Right hindlimb (tissue), 1 donor: ENCODE results near the gene DYNLL2.
A peak's percentile ranks its signal among the peaks of the same experiment; 100 is the strongest.
"Not testable (repeated sequence)": the region's sequence is repeated elsewhere in the genome, so short reads cannot be mapped to it uniquely, and the experiment has no call there.

Experiments used
- DNase-seq: peaks from one replicate; pipeline ENCODE4 v3.0.0-alpha.2; 2018

Gene DYNLL2

GRCh38 chr17:58107306-58107705 lies 24.1 kb downstream of the DYNLL2 start:
- no peak for DNase-seq

- DNase-seq: no peak
These were observed 26.0 kb downstream of the DYNLL2 start for GRCh38 chr17:58109197-58109596.

GRCh38 chr17:58110012-58110411 lies 26.8 kb downstream of the DYNLL2 start:
- no peak for DNase-seq

DNA sequence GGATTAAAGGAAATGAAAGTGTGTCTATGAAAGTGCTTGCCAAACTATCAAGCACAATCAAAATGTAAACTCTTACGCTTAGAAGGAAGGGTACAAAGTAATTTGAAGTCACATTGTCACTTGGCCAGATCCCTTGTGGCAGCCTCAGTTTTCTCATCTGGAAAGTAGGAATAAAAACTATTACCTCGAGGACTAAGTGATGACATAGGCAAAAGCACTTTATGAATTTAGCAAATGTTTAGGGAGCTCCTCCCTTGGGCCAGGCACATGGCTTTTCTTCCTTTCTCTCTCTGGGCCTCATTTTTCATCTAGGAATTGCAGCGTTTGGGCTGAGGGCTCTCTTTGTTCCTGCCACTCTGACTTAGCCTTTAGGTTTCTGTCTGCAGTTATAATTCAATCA lies 28.5 kb downstream of the DYNLL2 start:
- no peak for DNase-seq

GRCh38 chr17:58112970-58113631 lies 29.9 kb downstream of the DYNLL2 start:
- peak; percentile 74 for DNase-seq

DNA sequence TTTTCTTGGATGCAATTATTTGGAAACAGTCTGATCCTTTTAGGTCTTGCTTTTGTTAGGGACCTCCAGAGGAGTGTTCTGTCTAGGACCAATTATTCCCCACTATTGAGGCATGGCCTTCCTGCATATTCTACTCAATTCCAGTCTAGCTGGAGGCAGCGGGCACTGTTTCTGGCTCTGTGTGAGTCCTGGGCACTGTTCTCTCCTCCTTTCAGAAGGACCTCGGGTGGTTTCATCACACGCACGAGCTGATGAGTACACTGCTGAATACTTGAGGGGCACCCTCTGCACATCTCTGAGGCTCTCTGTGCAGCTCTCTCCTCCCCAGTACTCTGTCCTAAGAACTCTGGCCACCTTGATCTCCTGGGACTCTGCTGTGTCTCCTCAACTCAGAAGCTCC lies 30.7 kb downstream of the DYNLL2 start:
- DNase-seq: no peak

DNA sequence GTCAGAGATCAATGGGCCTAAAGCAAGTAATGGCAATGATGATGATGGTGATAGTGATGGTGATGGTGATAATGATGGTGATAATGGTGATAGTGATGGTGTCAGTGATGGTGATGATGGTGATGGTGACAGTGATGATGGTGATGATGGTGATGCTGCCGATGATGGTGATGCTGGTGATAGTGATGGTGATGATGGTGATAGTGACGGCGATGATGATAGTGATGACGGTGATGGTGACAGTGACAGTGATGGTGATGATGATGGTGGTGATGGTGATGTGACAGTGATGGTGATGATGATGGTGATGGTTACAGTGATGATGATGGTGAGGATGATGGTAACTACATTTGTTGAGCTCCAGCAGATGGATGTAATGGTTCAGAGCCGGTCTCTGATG lies 34.2 kb downstream of the DYNLL2 start:
- DNase-seq: no peak

DNA sequence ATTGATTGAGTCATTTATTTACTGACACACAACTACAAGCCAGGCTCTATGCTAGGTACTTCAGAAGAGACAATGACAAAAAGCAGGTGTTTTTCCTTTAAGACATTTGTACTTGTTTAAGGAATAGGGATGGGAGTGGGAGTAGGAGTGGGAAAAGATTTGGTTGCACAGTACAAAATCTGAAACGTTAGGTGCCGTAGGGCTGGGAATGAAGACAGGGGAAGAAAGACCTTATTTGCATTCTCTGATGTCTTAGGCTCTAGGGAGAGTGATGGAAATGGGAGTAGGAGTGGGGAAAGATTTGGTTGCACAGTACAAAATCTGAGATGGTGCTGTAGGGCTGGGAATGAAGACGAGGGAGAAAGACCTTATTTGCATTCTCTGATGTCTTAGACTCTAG lies 36.3 kb downstream of the DYNLL2 start:
- no peak for DNase-seq

DNA sequence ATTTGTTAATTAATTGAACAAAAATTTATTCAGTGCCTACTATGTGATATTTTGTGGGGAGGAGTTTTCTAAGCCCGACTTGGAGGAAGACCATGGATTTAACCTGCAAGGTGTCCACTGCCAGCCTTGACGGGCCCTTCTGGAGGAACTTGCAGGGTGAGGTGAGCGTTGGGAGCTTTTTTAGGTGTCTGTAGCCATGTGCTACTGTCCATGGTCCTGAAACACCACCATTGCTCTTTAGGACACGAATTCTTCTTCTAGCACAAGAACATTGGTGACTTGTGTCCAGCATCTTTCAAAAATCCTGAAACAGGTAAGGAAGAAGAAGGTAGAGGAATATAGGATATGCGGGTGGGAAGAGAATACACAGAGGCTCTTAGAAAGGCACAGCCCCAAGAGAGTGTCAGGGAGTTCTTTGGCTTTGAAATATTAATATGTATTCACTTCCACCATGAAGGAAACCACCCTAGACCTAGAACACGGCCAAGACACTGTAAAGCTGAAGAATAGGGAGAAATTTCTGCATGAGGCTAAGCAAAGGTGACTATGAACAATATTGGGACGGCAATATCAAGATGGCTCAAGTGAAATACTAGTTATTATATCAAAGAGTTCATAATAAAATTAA lies 37.1 kb downstream of the DYNLL2 start:
- DNase-seq: peak; percentile 57

GRCh38 chr17:58121925-58122324 lies 38.7 kb downstream of the DYNLL2 start:
- no peak for DNase-seq

DNA sequence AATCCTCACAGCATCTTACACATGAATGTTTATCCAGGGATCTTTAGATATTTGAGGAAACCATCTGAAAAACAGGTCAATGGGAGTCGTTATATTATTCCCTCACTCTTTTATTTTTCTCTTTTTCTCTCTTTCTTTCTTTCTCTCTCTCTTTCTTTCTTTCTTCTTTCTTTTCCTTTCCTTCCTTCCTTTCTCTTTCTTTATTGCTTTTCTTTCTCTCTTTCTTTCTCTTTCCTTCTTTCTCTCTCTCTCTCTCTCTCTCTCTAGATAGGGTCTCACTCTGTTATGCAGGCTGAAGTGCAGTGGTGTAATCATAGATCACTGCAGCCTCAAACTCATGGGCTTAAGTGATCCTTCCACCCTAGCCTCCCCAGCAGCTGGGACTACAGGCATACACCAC lies 44.6 kb downstream of the DYNLL2 start:
- no peak for DNase-seq

DNA sequence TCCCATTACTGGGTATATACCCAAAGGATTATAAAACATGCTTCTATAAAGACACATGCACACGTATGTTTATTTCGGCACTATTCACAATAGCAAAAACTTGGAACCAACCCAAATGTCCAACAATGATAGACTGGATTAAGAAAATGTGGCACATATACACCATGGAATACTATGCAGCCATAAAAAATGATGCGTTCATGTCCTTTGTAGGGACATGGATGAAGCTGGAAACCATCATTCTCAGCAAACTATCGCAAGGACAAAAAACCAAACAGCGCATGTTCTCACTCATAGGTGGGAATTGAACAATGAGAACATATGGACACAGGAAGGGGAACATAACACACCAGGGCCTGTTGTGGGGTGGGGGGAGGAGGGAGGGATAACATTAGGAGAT lies 49.5 kb downstream of the DYNLL2 start:
- DNase-seq: not testable (repeated sequence)

GRCh38 chr17:58136669-58137279 lies 53.6 kb downstream of the DYNLL2 start:
- no peak for DNase-seq

DNA sequence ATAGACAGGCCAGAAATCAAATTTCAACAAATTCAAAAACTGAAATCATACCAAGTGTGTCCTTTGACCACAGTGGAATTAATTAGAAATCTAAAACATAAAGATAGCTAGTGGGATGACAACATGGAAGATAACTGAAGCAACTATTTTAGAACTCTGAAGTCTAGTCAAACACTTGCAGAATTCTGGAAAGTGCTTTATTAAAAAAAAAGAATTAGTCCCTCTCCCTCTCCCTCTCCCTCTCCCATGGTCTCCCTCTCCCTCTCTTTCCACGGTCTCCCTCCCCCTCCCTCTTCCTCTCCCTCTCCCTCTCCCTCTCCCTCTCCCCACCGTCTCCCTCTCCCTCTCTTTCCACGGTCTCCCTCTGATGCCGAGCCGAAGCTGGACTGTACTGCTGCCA lies 58.3 kb downstream of the DYNLL2 start:
- DNase-seq: no peak

GRCh38 chr17:58143335-58143734 lies 60.1 kb downstream of the DYNLL2 start:
- DNase-seq: not testable (repeated sequence)

GRCh38 chr17:58144801-58145200 lies 61.6 kb downstream of the DYNLL2 start:
- DNase-seq: no peak
